ENCODE results near the gene MEF2C. TPM values are rescaled to one million over a fixed set of nuclear protein-coding genes. Genes with fewer than 3 reads are reported as not detected.

The MEF2C gene
- total RNA-seq, 4 donors from 2014 or later, result 17.3 to 58.0 (median 23.5) TPM

DNA sequence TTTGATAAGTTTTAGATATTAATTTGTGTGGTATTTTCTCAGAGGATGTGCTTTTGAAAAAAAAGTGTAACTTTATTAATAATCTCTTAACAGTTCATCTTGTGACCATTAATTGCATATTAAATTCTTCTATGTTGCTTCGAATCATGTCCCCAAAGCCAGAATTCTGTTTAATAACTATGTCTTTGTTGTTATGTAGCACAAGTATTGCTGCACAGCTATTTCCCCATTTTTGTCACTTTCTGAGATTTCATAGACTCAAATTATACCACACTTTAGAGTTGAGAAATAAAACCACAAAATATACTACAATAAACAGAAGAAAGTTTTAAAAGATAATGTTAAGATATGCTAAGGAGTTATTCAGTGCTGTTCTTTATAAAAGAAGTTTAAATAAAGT is 2.8 kb downstream of the MEF2C start:
- no peaks in the 10 kb centered on the region for H3K9me3 ChIP-seq
- H3K4me3 ChIP-seq, result peak overlapping the region in 3 of 4 donors; percentile 7 to 70 (median 57)
- in situ Hi-C loops (cut with MboI; ENCODE audit: low pct_ligation_motif_present in 1 of 4, low pct_unique_long_range_greater_than_20kb in 1 of 4, low sequenced_read_pairs in 3 of 4), result loop anchor here in 2 of 4 donors (10.0 to 25.0 kb wide), 2 partner anchors 143 to 145 kb away; no protein-coding TSS in a partner anchor

GRCh38 chr5:88879724-88880123 is 3.3 kb downstream of the MEF2C start:
- Histone ChIP-seq H3K4me3 (peak overlapping the region in 2 of 4 donors; percentile 7 to 70), H3K9me3 (no peaks in the 10 kb centered on the region), H3K27me3 (no peaks in the 10 kb centered on the region), H3K27ac (peak overlapping the region; percentile 83 to 89 (median 89)), H3K4me1 (peaks cover 6 to 74% (median 33%) of the 10 kb centered on the region in 4 donors), H3K36me3 (no peaks in the 10 kb centered on the region)
- DNase-seq, result no peak
- 30 to 33% methylated on average over 4 to 5 of the region's 5 CpGs for WGBS, 2 donors (ENCODE audit: low coverage in 1 of 2)
- peak in 2 of 3 donors; percentile 20 to 56 for TF ChIP-seq POLR2AphosphoS5 (IDR thresholded peaks at IDR 0.05)
- no peak for TF ChIP-seq CTCF (IDR thresholded peaks at IDR 0.05)
- in situ Hi-C loops (cut with MboI; ENCODE audit: low pct_ligation_motif_present in 1 of 4, low pct_unique_long_range_greater_than_20kb in 1 of 4, low sequenced_read_pairs in 3 of 4) (loop anchor here in 2 of 4 donors (10.0 to 25.0 kb wide), 2 partner anchors 142 to 145 kb away; no protein-coding TSS in a partner anchor), intact Hi-C loops (cut with DNase I; ENCODE audit: low total_unique reads) (loop anchor here (5.0 to 10.0 kb wide), 2 partner anchors 42 to 65 kb away; no protein-coding TSS in a partner anchor)

More for the DNA sequence above, 2.8 kb downstream of the MEF2C start:
- Histone ChIP-seq H3K4me1 (peaks cover 6 to 74% (median 32%) of the 10 kb centered on the region in 4 donors), H3K36me3 (no peaks in the 10 kb centered on the region), H3K27ac (peak overlapping the region; percentile 83 to 89 (median 89)), H3K27me3 (no peaks in the 10 kb centered on the region)
- 50 to 57% methylated on average over 1 of the region's 1 CpG for WGBS, 2 donors (ENCODE audit: low coverage in 1 of 2)
- TF ChIP-seq CTCF (IDR thresholded peaks at IDR 0.05) (no peak), POLR2AphosphoS5 (IDR thresholded peaks at IDR 0.05) (no peak), POLR2A (IDR thresholded peaks at IDR 0.05) (no peak), EP300 (IDR thresholded peaks at IDR 0.05; ENCODE audit: low read depth) (no peak)
- intact Hi-C loops (cut with DNase I; ENCODE audit: low total_unique reads), result loop anchor here (10.0 kb wide), 1 partner anchor 65 kb away; no protein-coding TSS in a partner anchor
- DNase-seq, result no peak

DNA sequence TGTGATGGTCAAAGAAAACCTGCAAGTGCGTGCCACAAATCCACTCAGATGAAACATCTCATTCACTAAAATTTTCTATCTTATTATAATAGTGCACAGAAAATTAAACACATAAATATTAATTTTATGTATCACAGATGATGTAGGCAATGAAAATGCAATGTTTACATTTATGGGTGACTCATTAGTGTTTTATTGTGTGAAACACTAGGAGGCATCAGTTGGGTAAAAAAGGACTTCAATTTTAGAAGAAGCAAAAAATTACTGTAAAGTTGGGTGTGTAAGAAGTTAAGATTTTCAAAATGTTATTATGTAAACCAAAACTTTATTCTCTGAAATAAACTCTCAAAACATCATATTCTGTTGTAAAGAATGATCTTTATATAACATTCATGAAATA is 4.0 kb downstream of the MEF2C start:
- Histone ChIP-seq H3K4me1 (peaks cover 6 to 67% (median 32%) of the 10 kb centered on the region in 4 donors), H3K9me3 (no peaks in the 10 kb centered on the region), H3K27ac (peak overlapping the region; percentile 5 to 44 (median 27)), H3K4me3 (no peak overlapping the region), H3K27me3 (no peaks in the 10 kb centered on the region), H3K36me3 (no peaks in the 10 kb centered on the region)
- intact Hi-C loops (cut with DNase I; ENCODE audit: low total_unique reads) (loop anchor here (5.0 kb wide), 1 partner anchor 42 kb away; no protein-coding TSS in a partner anchor), in situ Hi-C loops (cut with MboI; ENCODE audit: low pct_ligation_motif_present in 1 of 4, low pct_unique_long_range_greater_than_20kb in 1 of 4, low sequenced_read_pairs in 3 of 4) (loop anchor here in 1 of 4 donors (25.0 kb wide), 1 partner anchor 142 kb away; no protein-coding TSS in a partner anchor)
- DNase-seq, result no peak
- TF ChIP-seq EP300 (IDR thresholded peaks at IDR 0.05; ENCODE audit: low read depth) (no peak), POLR2AphosphoS5 (IDR thresholded peaks at IDR 0.05) (no peak), CTCF (IDR thresholded peaks at IDR 0.05) (no peak)
- 73 to 93% methylated on average over 1 of the region's 1 CpG for WGBS, 2 donors (ENCODE audit: low coverage in 1 of 2)

GRCh38 chr5:88877826-88878225 is 5.2 kb downstream of the MEF2C start:
- no peak for DNase-seq
- intact Hi-C loops (cut with DNase I; ENCODE audit: low total_unique reads), result loop anchor here (5.0 kb wide), 1 partner anchor 41 kb away; no protein-coding TSS in a partner anchor
- TF ChIP-seq EP300 (IDR thresholded peaks at IDR 0.05; ENCODE audit: low read depth), result no peak
- TF ChIP-seq POLR2A (IDR thresholded peaks at IDR 0.05), result no peak
- TF ChIP-seq CTCF (IDR thresholded peaks at IDR 0.05), result no peak
- no peak for TF ChIP-seq POLR2AphosphoS5 (IDR thresholded peaks at IDR 0.05)
- 21 to 25% methylated on average over 2 of the region's 2 CpGs for WGBS, 2 donors (ENCODE audit: low coverage in 1 of 2)
- peak overlapping the region; percentile 5 to 44 (median 22) for H3K27ac ChIP-seq
- in situ Hi-C loops (cut with MboI; ENCODE audit: low pct_ligation_motif_present in 1 of 4, low pct_unique_long_range_greater_than_20kb in 1 of 4, low sequenced_read_pairs in 3 of 4), result loop anchor here in 1 of 4 donors (25.0 kb wide), 1 partner anchor 141 kb away; no protein-coding TSS in a partner anchor
- no peaks in the 10 kb centered on the region for H3K9me3 ChIP-seq
- H3K4me3 ChIP-seq, result no peak overlapping the region
- peaks cover 6 to 67% (median 31%) of the 10 kb centered on the region in 4 donors for H3K4me1 ChIP-seq
- no peaks in the 10 kb centered on the region for H3K27me3 ChIP-seq
- no peaks in the 10 kb centered on the region for H3K36me3 ChIP-seq
